ENCODE data around the gene COL4A4.

COL4A4 gene

DNA sequence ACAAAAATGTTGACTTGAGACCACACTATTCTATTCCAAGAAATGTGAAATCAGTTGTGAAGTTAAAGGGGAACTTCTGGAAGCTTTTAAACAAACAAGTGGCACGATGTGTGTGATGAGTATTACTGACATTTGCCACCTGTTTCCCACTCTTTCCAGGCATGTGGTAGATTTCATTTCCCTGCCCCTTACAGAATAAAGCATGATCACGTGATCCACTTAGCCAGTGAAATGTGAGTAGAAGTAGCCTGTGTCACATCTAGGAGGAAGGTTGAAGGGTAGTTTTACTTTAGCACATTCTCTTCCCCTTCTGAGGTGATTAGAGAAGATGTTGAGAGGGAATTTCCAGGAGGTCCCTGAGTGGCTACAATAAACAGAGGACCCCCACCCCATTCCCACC, 3.8 kb downstream of the COL4A4 start:
- no peak for DNase-seq

GRCh38 chr2:227154986-227155774, 8.8 kb downstream of the COL4A4 start:
- no peak for DNase-seq

GRCh38 chr2:227153758-227154486, 10.1 kb downstream of the COL4A4 start:
- DNase-seq = no peak

DNA sequence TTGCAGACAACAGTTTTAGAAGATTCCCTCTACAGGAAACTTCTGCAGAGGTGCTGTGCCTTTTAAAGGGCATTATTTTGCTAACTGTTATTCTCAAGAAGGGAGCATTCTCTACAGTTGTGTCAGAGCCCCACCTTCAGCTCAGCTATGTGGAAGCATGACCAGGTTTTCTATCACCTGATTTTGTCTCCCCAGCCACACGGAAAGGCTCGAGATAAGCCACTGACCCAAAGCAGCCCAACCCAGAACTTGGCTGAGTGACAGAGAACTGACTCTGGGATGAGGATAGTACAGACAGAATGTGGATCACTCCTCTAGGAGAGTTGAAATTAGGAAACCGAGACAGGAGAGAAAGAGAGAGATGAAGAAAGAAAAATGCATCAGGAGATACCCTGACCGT, 10.7 kb downstream of the COL4A4 start:
- DNase-seq = no peak

- DNase-seq = no peak
These were observed 11.8 kb downstream of the COL4A4 start for GRCh38 chr2:227152093-227152766.

DNA sequence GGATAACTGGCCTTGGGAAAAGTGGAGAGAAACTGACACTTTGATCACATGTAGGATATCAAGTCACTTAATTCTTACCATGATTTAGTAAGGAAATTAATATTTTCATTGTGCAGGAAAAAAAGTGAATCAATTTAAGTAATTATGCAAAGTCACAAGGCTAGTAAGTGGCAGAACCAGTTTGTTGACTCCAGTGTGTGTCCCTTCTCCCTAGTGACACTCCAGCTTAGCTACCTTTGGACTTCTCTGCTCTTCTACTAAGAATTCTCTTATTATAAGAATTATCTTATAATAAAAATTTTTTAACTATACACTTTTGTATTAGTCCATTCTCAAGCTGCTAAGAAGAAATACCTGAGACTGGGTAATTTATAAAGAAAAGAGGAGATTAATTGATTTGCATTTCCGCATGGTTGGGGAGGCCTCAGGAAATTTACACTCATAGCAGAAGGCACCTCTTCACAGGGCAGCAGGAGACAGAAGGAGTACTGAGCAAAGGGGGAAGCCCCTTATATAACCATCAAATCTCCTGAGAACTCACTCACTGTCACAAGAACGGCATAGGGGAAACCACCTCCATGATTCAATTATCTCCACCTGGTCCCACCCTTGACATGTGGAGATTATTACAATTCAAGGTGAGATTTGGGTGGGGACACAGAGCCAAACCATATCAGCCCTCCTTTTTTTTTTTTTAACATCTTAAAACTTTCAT, 13.6 kb downstream of the COL4A4 start:
- no peak for DNase-seq

GRCh38 chr2:227148106-227148505, 15.9 kb downstream of the COL4A4 start:
- no peak for DNase-seq

DNA sequence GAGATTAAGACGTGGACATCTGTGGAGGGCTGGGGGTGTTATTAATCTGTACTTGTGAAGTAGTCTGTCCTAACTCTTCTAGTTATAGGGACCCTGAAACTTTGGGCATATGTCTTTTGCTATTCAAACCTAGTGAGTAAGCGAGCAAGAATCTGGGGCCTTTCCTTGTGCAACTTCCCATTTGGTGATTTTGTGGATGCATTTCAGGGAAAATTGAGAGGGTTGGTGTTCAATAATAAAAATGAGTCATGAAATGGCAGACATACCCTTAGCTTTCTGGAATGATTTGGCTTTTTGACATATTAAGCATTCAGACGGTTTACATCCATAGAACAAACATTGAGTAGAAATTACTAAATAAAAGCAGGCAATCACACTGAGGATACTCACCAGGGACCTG, 17.0 kb downstream of the COL4A4 start:
- no peak for DNase-seq

DNA sequence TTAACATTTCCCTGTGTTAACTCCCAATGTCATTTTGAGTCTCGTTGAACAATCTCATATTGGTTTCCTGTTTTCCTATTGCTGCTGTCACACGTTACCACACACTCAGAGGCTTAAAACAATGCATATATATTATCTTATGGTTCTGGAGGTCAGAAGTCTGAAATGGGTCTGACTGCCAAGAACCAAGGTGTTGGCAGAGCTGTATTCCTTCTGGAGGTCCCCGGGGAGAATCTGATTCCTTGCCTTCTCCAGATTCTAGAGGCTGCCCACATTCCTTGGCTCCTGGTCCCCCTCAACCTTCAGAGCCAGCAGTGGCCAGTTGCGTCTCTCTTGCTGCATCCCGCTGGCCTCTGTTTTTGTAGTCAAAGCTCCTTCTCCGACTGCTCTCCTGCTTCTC, 17.5 kb downstream of the COL4A4 start:
- no peak for DNase-seq

DNA sequence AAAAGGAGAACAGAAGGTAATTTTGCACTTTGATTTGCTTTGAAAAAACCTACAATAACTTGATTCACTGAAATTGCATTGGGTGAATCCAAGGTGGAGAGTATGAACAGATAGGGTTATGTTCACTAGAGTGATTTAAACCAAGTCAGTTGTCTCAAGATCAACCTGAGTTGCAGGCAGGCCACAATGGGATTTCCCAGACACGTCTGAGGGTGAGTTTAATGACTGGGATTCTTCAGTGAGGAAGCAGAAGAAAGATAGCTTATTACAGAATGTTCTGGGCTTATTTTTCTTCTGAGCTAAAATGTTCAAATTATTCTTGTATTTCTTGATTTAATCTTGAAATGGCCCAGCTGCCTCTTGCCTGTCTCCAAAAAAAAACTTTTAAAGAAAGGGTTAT, 20.1 kb downstream of the COL4A4 start:
- no peak for DNase-seq

- DNase-seq = no peak
These were observed 22.7 kb downstream of the COL4A4 start for GRCh38 chr2:227141301-227141700.

GRCh38 chr2:227134591-227134990, 29.4 kb downstream of the COL4A4 start:
- no peak for DNase-seq

- no peak for DNase-seq
These were observed 31.0 kb downstream of the COL4A4 start for GRCh38 chr2:227132986-227133385.

- no peak for DNase-seq
These were observed 33.4 kb downstream of the COL4A4 start for GRCh38 chr2:227130636-227131035.

GRCh38 chr2:227127201-227127600, 36.8 kb downstream of the COL4A4 start:
- DNase-seq = no peak

DNA sequence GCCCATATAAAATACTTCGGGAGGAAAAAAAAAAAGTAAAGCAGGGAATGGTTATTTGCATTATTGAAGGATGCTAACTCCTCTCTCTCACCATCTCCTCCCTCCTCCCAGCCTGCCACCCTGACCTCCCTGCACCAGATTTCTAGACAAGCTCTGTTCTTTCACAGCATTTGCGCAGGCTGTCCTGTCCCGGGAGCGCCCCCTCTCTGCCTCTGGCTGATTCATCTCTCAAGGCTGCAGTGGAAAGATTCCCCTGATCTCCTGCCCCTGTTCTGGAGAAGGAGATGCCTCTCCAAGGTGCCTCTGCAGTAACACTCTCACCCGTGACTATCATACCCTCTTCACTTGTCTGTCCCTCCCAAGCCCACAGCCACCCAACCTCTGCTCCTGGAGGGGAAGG, 38.5 kb downstream of the COL4A4 start:
- DNase-seq = no peak

- DNase-seq = no peak
These were observed 39.2 kb downstream of the COL4A4 start for GRCh38 chr2:227124811-227125210.

GRCh38 chr2:227123697-227124096, 40.3 kb downstream of the COL4A4 start:
- no peak for DNase-seq

DNA sequence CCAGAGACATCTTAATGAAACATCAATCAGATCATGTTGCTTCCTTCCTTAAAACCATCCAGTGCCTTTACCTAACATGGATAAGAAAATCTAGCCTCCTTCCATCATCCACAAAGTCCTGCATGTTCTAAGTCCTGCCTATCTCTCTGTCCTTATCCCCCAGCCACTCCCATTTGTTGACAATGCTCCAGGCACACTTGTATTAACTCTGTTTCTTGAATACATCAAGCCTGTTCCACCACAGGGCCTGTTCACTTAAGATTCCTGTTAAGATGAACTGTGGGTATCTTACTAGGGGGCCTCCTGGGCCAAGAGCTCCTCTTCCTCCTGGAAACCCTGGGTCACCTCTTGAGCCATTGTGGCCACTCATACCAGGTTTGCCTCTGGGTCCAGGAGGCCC, 45.7 kb downstream of the COL4A4 start:
- no peak for DNase-seq

DNA sequence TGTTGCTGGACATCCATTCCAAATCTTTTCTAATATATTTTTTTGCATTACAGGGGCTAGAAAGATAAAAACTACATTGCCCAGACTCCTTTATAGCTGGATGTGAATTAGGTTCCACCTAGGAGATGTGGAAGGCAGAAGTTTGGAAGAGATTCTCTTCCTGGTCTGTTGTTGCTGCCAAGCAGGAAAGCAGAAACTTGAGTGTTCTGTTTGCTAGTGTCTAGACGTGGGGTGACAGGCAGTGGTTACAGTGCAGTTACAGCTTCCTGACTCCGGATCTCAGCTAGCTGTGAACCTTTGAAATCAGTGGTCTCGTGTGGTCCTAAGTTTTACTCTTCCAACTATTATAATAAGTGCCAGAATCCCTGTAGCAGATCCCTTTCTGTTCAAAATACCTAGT, 46.2 kb downstream of the COL4A4 start:
- DNase-seq = no peak

- no peak for DNase-seq
These were observed 47.0 kb downstream of the COL4A4 start for GRCh38 chr2:227117027-227117426.

DNA sequence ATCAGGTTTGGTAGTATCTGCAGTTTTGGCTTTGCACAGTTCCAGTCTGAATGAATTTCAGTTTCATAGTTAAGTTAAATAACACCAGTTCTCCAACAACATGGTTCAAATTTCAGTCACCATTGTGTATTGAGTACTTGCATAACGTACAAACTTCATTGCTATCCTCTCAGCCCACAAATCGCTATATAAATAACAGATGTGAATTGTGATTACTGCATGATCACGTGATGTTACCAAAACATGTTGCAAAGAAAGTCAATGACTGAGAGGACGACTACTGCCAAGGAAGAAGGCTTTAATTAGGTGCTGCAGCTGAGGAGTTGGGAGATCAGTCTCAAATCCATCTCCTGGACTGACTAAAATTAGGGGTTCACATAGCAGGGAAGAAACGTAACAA, 48.2 kb downstream of the COL4A4 start:
- DNase-seq = no peak
